GM12865 (cell line): ENCODE measurements around the gene RUBCN.
"Not testable (repeated sequence)": the region's sequence is repeated elsewhere in the genome, so short reads cannot be mapped to it uniquely, and the experiment has no call there.

Experiments
- DNase-seq: peaks from one replicate; pipeline ENCODE4 v3.0.0; 2010; ENCODE audit warnings: low read depth
- H3K4me3 ChIP-seq: 2 replicates; pipeline ENCODE4 v1.5.1; 2011; ENCODE audit warnings: mild to moderate bottlenecking, low read depth, low read length, control low read depth
- CTCF ChIP-seq: IDR thresholded peaks from 2 replicates; pipeline ENCODE4 v1.5.1; 2011; ENCODE audit warnings: low read length, control low read depth, low read depth, inconsistent platforms; ENCODE audit not compliant: insufficient read depth; ENCODE audit errors: missing control alignments

The RUBCN gene

GRCh38 chr3:197736010-197736490 lies 654 bp downstream of the RUBCN start:
- no peak for TF ChIP-seq CTCF
- H3K4me3 ChIP-seq = peak overlapping the region; percentile 99
- DNase-seq = peak; percentile 81

GRCh38 chr3:197734667-197735318 lies 1.9 kb downstream of the RUBCN start:
- no peak for TF ChIP-seq CTCF
- DNase-seq = peak; percentile 90
- peak overlapping the region; percentile 99 for H3K4me3 ChIP-seq

GRCh38 chr3:197733042-197733441 lies 3.7 kb downstream of the RUBCN start:
- DNase-seq = no peak
- no peak overlapping the region for H3K4me3 ChIP-seq
- TF ChIP-seq CTCF = no peak

GRCh38 chr3:197731483-197731882 lies 5.2 kb downstream of the RUBCN start:
- not testable (repeated sequence) for DNase-seq

GRCh38 chr3:197730770-197731169 lies 5.9 kb downstream of the RUBCN start:
- not testable (repeated sequence) for H3K4me3 ChIP-seq, DNase-seq

More at GRCh38 chr3:197731483-197731882, 5.2 kb downstream of the RUBCN start:
- H3K4me3 ChIP-seq = not testable (repeated sequence)

GRCh38 chr3:197730200-197730599 lies 6.5 kb downstream of the RUBCN start:
- no peak overlapping the region for H3K4me3 ChIP-seq
- DNase-seq = peak; percentile 70
- TF ChIP-seq CTCF = no peak

GRCh38 chr3:197728487-197728886 lies 8.2 kb downstream of the RUBCN start:
- no peak for TF ChIP-seq CTCF
- DNase-seq = no peak
- no peak overlapping the region for H3K4me3 ChIP-seq

- DNase-seq, H3K4me3 ChIP-seq: not testable (repeated sequence)
These were observed 8.8 kb downstream of the RUBCN start for GRCh38 chr3:197727878-197728277.

GRCh38 chr3:197722734-197723133 lies 14.0 kb downstream of the RUBCN start:
- no peak for TF ChIP-seq CTCF
- DNase-seq = no peak
- H3K4me3 ChIP-seq = no peak overlapping the region
